HG03460 (cell line): ENCODE results near the gene ARID1B.

ENCODE experiments used
- ATAC-seq: cut with Tn5 transposase; IDR thresholded peaks from one replicate; pipeline ENCODE4 v1.9.1; 2021; ENCODE audit not compliant: unreplicated experiment

Gene ARID1B

DNA sequence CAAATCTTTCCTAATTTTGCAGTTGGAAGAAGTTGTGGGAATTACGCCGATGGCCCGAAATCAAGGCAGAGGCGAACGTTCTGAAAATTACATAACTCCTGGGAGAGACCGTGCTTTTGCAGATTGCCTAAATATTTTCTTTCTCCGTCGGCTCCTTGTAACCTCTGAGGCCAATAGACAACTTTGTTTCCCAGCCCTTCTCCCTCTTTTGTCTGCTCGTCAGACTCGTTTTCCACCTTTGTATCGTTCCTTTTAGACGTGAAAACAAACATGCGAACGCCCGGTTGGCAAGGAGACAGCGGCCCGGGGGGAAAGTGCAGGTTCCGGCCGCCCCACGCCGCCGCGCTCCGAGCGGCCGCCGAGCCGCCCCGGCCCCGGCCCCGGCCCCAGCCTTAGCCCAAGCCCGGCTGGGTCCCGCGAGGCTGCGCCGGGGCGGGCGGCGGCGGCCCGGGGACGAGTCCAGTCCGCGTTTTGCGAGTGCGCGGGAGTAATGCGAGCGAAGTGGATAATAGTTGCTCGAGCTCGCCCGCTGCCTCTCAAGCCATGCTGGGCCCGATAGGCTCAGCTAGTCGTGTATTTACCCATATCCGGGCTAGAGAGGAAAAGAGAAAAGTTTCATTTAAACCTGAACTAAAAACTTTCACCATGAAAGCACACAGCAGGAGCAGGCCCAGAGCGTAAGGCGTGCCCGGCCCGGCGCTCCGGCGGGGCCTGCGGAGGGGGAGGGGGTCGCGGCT lies at the start of gene ARID1B:
Gene ARID1B (plus strand): TSS at position 539 of the 737 bp plus-strand sequence. CDS start 303 bp downstream, outside the sequence.
- peak; percentile 34 for ATAC-seq

DNA sequence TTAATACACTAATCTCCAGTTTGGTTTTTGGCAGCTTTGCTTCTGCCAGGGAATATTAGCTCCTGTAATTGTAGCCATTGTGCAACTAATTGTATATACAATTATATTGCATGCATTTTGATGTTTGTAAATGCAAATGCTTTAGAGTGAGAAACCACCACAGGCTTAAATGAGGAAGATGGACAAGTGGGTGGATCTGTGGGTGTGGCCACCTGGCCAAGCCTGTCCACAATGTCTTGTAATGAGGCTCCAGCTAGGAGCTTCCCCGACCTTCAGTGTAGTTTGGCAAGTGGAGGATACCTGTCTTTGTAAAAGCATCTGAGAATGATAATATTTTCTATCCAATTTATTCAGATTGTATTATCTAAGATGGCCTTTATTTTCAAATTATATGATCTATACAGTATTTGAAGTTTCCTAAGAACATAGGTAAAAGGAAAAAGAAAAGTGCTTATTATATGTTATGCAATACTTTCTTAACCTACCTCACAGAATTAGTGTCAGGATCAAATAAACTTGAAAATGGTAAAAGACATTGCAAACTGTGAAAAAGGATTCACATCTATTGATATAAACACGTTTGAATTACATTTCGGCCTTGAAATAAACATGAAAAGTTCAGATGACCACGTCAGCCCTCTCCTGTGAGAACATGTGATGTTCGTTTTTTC lies 49.3 kb upstream of the ARID1B start:
- ATAC-seq = no peak

DNA sequence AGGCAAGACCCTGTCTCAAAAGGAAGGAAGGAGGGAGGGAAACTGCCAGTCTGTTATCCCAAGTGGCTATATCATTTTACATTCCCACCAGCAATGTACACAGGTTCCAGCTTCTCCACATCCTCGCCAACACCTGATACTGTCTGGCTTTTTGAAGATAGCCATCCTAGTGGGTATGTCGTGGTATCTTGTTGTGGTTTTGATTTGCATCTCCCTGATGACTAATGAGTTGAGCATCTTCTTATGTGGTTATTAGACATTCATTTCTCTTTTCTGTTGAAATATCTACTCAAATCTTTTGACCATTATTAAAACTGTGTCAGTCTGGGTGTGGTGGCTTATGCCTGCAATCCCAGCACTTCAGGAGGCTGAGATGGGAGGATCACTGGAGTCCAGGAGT lies 47.9 kb upstream of the ARID1B start:
- ATAC-seq = peak; percentile 72

- no peak for ATAC-seq
These were observed 45.8 kb upstream of the ARID1B start for GRCh38 chr6:156731396-156731795.

- ATAC-seq = no peak
These were observed 41.4 kb upstream of the ARID1B start for GRCh38 chr6:156735751-156736150.

GRCh38 chr6:156740604-156741003 lies 36.6 kb upstream of the ARID1B start:
- no peak for ATAC-seq

DNA sequence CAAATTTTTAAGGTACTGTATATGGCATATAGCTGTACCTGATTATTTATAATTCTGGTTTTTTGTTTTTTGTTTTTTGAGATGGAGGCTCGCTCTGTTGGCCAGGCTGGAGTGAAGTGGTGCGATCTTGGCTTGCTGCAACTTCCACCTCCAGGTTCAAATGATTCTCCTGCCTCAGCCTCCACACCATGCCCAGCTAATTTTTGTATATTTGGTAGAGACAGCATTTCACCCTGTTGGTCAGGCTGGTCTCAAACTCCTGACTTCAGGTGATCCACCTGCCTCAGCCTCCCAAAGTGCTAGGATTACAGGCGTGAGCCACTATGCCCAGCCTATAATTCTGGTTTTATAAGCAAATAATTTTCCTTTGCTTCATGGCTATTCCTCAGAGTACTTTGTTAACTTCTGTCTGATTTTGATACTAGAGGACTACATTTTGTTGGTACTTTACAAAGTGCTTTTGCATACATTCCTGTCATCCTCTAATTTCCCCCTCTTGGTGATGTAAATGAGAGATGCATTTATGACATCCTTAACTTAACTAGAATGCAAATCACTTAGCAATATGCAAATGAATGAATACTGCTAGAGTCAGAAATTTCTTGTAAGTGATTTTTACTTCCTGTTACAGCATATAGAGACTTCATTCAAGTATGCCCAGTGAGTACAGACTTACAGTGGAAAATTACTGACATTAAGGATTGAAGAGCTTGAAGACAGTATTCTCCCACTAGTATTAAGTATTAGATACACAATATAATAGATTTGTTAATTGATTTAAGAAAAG lies 35.7 kb upstream of the ARID1B start:
- ATAC-seq = no peak

- ATAC-seq = no peak
These were observed 29.5 kb upstream of the ARID1B start for GRCh38 chr6:156747715-156748114.

GRCh38 chr6:156748504-156748903 lies 28.7 kb upstream of the ARID1B start:
- ATAC-seq = no peak

DNA sequence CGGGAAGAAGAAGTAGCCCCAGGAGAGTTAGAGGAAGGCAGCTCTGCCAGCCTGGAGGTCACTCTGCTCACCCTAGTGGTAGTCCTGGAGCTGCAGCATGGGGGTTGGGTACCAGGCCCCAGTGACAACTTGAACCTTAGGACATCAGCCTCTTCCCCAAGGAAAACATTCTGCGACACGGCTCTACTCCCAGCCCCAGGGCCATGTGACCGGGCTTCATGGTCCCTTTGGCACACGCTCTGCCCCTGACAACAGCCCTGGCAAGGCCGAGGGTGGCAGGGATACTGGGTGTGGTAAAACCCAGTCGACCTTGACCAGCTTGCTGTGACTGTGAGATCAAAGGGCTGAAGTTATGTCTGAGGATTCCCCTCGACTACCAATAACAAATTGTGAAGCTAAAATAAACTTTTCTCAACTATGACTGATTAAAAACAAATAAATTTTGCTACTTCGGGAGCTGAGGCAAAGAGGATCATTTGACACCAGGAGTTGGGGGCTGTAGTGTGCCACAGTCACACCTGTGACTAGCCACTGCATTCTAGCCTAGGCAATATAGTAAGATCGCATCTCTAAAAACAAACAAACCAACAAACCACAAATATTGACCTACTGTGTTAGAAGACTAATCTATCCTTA lies 24.4 kb upstream of the ARID1B start:
- peak; percentile 72 for ATAC-seq

GRCh38 chr6:156756630-156757610 lies 20.3 kb upstream of the ARID1B start:
- no peak for ATAC-seq

GRCh38 chr6:156757849-156758248 lies 19.3 kb upstream of the ARID1B start:
- ATAC-seq = no peak

- no peak for ATAC-seq
These were observed 16.8 kb upstream of the ARID1B start for GRCh38 chr6:156760377-156760776.

GRCh38 chr6:156762547-156762946 lies 14.6 kb upstream of the ARID1B start:
- no peak for ATAC-seq

DNA sequence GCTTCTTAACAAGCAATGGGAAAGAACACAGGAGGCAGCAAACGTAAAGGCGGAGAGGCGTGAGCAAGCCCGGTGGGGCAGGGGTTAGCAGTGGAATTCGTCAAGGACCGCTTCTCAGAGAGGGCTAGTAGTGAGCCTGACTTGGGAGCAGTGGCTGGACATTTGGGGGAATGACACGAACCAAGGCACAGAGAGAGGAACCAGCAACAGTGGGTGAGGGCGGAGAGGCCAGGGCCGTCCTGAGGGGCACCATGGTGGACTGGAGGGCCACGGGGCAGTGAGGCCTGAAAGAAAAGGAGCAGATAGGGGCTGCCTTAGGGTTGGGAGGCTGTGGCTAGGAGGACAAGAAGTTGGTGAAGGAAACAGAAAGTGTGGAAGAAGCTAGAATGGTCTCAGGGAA lies 12.1 kb upstream of the ARID1B start:
- no peak for ATAC-seq

DNA sequence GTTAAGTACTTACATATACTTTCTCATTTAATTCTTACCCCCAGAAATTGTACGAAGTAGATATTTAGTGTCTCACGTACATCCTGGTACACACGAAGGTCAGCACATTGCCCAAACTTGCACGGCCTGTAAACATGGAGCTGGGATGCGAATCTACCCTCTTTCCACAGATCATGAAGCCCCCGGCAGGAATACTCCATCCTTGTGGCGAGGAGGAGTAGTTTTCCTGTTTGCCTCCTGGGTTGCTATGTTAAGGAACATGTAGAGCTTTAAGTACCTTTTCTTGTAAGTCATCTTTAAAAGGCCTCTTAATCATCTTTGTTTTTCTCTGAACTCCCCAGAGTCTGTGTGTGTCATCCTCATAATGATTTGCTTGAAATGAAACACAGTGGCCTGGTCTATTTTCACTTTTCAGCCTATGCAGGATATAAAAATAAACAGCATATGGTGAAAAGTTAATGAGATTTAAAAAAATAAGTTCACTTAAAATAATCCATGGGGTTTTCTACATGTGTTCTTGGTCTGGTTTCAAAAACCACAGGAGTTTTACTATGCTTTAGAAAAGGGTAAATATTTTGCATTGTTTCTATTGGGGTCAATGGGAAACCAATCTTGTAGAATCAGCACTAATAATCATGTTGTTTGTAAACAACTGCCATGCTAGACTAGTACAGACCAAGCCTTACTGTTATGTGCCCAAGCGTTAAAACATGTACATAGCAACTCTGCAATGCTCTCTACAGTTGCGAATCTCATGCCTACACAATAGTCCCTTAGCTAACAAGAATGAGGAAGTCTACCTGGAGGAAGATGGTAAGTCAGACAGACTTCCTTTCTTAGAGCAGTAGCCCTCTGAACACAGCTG lies 9.3 kb upstream of the ARID1B start:
- ATAC-seq = peak; percentile 88

DNA sequence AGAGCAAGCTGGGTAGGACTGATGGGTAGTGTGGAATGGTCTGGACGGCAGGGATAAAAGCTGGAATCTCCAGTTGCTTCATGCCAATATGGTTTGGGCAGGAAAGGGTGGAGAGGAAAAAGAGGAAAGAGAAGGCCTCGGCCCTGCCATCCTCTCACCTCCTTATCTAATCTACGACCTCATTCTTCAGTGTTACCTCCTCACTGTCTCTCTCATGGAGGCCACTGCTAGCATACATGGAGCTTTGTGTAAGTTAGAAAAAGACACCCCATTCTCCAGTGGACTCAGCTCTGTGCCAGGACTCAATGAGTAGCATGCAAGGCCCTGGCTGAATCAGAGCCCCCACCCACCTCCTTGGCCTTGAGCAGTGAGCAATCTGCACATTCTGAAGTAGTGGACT lies 6.1 kb upstream of the ARID1B start:
- no peak for ATAC-seq

DNA sequence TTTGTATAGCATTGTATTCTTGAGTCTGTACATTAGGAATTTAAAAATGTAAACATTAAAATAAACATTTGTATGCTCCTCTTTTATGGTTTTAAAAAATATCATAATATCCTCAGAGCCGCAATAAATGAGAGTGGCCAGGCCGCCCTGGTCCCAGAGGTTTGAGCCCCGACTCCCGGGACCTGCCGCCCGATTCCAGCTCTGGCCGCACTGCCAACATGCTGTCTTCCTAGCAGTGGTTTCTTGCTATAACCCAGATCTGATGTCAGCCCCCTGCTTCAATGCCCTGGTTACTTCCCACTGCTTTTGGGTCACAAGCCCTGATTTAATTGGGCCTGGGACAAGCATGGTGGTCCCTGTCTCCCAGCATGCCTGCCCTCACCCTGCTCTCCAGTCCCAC lies 5.4 kb upstream of the ARID1B start:
- no peak for ATAC-seq

DNA sequence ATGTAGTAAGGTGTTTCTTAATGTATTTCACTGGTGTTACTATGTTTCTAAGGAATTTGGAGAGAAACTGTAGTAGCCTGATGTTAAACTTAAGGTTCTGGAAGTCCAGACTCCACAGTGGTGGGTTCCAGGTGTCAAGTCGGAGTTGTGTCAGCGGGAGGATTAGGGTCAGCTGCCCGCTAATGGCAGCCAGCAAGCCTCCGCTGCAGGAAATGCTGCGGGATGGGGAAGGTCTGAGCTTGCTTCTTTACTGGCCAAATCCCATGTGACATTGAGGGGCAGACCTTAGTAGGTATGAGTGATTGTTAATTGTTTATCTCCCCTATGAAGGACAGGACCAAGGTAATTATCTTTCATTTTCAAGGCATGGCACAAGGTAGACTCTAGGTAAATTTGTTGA lies 3.7 kb upstream of the ARID1B start:
- ATAC-seq = no peak
